Activated T-cell treated with anti-CD3 and anti-CD28 coated beads, Interleukin-2, amount 50 U/mL, for 72 hours (primary cell): ENCODE measurements around the gene CRYGN. TPM values are rescaled to one million over a fixed set of nuclear protein-coding genes. Genes with fewer than 3 reads are reported as not detected.

ENCODE experiments used
- ATAC-seq, 2 donors: fragments of 150-1000 bp; cut with Tn5 transposase; replicated peaks in 1 of 2; 2 replicates each; pipeline ENCODE4 v1.10.0; 2021; ENCODE audit warnings: moderate library complexity in 2 of 2, mild to moderate bottlenecking in 1 of 2
- DNase-seq, 2 donors: peaks; one replicate each; pipeline ENCODE4 v3.0.0; 2021 to 2022; ENCODE audit warnings: mixed read lengths in 1 of 2
- H3K27ac Mint-ChIP-seq: one replicate; pipeline ENCODE4 v1.8.0; 2022; ENCODE audit warnings: mild to moderate bottlenecking, moderate library complexity, mixed read lengths
- H3K27me3 Mint-ChIP-seq: one replicate; pipeline ENCODE4 v1.8.0; 2022; ENCODE audit warnings: low read depth, mixed read lengths
- H3K36me3 Mint-ChIP-seq, 2 donors: one replicate each; pipeline ENCODE4 v1.8.0; 2022; ENCODE audit warnings: mixed read lengths in 2 of 2, mild to moderate bottlenecking in 1 of 2; ENCODE audit not compliant: insufficient read depth in 2 of 2
- H3K4me1 Mint-ChIP-seq: one replicate; pipeline ENCODE4 v1.8.0; 2022; ENCODE audit warnings: low read depth, mixed read lengths
- H3K4me3 Mint-ChIP-seq, 2 donors: one replicate each; pipeline ENCODE4 v1.8.0; 2022; ENCODE audit warnings: mild to moderate bottlenecking in 2 of 2, mixed read lengths in 2 of 2, moderate library complexity in 2 of 2
- H3K9me3 Mint-ChIP-seq, 2 donors: one replicate each; pipeline ENCODE4 v1.8.0; 2022; ENCODE audit warnings: mixed read lengths in 2 of 2
- total RNA-seq, 2 donors: library from RNA; stranded (reverse); gene quantifications; one replicate each; pipeline ENCODE4 v1.2.3, GENCODE V29; 2022

The CRYGN gene
- total RNA-seq, 2 donors from 2014 or later, result 0.35 to 0.53 TPM

GRCh38 chr7:151399305-151399601 is 40.7 kb downstream of the CRYGN start:
- peaks cover 0 to 2% of the 10 kb centered on the region in 2 donors for H3K36me3 Mint-ChIP-seq
- DNase-seq, result no peak
- no peak overlapping the region for H3K4me3 Mint-ChIP-seq
- H3K4me1 Mint-ChIP-seq, result peaks cover 5% of the 10 kb centered on the region
- H3K27ac Mint-ChIP-seq, result no peak overlapping the region
- no peaks in the 10 kb centered on the region for H3K27me3 Mint-ChIP-seq
- H3K9me3 Mint-ChIP-seq, result peaks cover 4% of the 10 kb centered on the region in 2 donors
- ATAC-seq, result no peak

- peaks cover 4% of the 10 kb centered on the region in 2 donors for H3K9me3 Mint-ChIP-seq
- peaks cover under 1% of the 10 kb centered on the region for H3K4me1 Mint-ChIP-seq
- no peaks in the 10 kb centered on the region for H3K27me3 Mint-ChIP-seq
- no peak overlapping the region for H3K27ac Mint-ChIP-seq
- H3K4me3 Mint-ChIP-seq, result no peak overlapping the region
- ATAC-seq, result no peak
- no peak for DNase-seq
- peaks cover 0 to 2% of the 10 kb centered on the region in 2 donors for H3K36me3 Mint-ChIP-seq
These were observed 41.3 kb downstream of the CRYGN start for GRCh38 chr7:151398446-151399304.

GRCh38 chr7:151397026-151397425 is 42.9 kb downstream of the CRYGN start:
- Mint-ChIP-seq H3K4me1 (no peaks in the 10 kb centered on the region), H3K4me3 (no peak overlapping the region), H3K36me3 (peaks cover 0 to 2% of the 10 kb centered on the region in 2 donors)

GRCh38 chr7:151396328-151396970 is 43.5 kb downstream of the CRYGN start:
- Mint-ChIP-seq H3K4me3 (no peak overlapping the region), H3K9me3 (peaks cover 4% of the 10 kb centered on the region in 2 donors), H3K27ac (no peak overlapping the region), H3K36me3 (peaks cover 0 to 2% of the 10 kb centered on the region in 2 donors), H3K27me3 (no peaks in the 10 kb centered on the region), H3K4me1 (no peaks in the 10 kb centered on the region)
- DNase-seq (no peak), ATAC-seq (no peak)

More at GRCh38 chr7:151397026-151397425, 42.9 kb downstream of the CRYGN start:
- Mint-ChIP-seq H3K27ac (no peak overlapping the region), H3K27me3 (no peaks in the 10 kb centered on the region), H3K9me3 (peaks cover 4% of the 10 kb centered on the region in 2 donors)
- no peak for ATAC-seq
- no peak for DNase-seq

GRCh38 chr7:151395036-151395367 is 44.9 kb downstream of the CRYGN start:
- H3K36me3 Mint-ChIP-seq, result peaks cover 0 to 2% of the 10 kb centered on the region in 2 donors
- no peak for DNase-seq
- no peak overlapping the region for H3K27ac Mint-ChIP-seq

GRCh38 chr7:151394076-151395035 is 45.6 kb downstream of the CRYGN start:
- Mint-ChIP-seq H3K36me3 (peaks cover 0 to 2% of the 10 kb centered on the region in 2 donors), H3K27ac (no peak overlapping the region), H3K4me3 (no peak overlapping the region), H3K27me3 (no peaks in the 10 kb centered on the region), H3K9me3 (peaks cover 4% of the 10 kb centered on the region in 2 donors), H3K4me1 (no peaks in the 10 kb centered on the region)
- DNase-seq, result no peak
- ATAC-seq, result no peak

More at GRCh38 chr7:151395036-151395367, 44.9 kb downstream of the CRYGN start:
- Mint-ChIP-seq H3K4me1 (no peaks in the 10 kb centered on the region), H3K4me3 (no peak overlapping the region), H3K9me3 (peaks cover 4% of the 10 kb centered on the region in 2 donors), H3K27me3 (no peaks in the 10 kb centered on the region)
- ATAC-seq, result no peak

- Mint-ChIP-seq H3K27ac (no peak overlapping the region), H3K4me1 (no peaks in the 10 kb centered on the region), H3K36me3 (peaks cover 0 to 2% of the 10 kb centered on the region in 2 donors), H3K27me3 (no peaks in the 10 kb centered on the region), H3K4me3 (no peak overlapping the region), H3K9me3 (peaks cover 4% of the 10 kb centered on the region in 2 donors)
- ATAC-seq, result no peak
- DNase-seq, result no peak
These were observed 46.6 kb downstream of the CRYGN start for GRCh38 chr7:151393031-151393977.

GRCh38 chr7:151392426-151392825 is 47.5 kb downstream of the CRYGN start:
- ATAC-seq (no peak), DNase-seq (no peak)
- Mint-ChIP-seq H3K9me3 (no peaks in the 10 kb centered on the region), H3K36me3 (no peaks in the 10 kb centered on the region), H3K27ac (no peak overlapping the region), H3K4me1 (no peaks in the 10 kb centered on the region), H3K4me3 (no peak overlapping the region), H3K27me3 (no peaks in the 10 kb centered on the region)

- Mint-ChIP-seq H3K9me3 (no peaks in the 10 kb centered on the region), H3K4me1 (no peaks in the 10 kb centered on the region)
- DNase-seq, result no peak
These were observed 47.9 kb downstream of the CRYGN start for GRCh38 chr7:151392002-151392401.

GRCh38 chr7:151391358-151391730 is 48.6 kb downstream of the CRYGN start:
- ATAC-seq (no peak), DNase-seq (no peak)
- no peaks in the 10 kb centered on the region for H3K27me3 Mint-ChIP-seq
- H3K36me3 Mint-ChIP-seq, result no peaks in the 10 kb centered on the region
- H3K4me1 Mint-ChIP-seq, result no peaks in the 10 kb centered on the region
- no peaks in the 10 kb centered on the region for H3K9me3 Mint-ChIP-seq
- no peak overlapping the region for H3K4me3 Mint-ChIP-seq
- no peak overlapping the region for H3K27ac Mint-ChIP-seq

More at GRCh38 chr7:151392002-151392401, 47.9 kb downstream of the CRYGN start:
- Mint-ChIP-seq H3K4me3 (no peak overlapping the region), H3K27ac (no peak overlapping the region), H3K27me3 (no peaks in the 10 kb centered on the region), H3K36me3 (no peaks in the 10 kb centered on the region)
- ATAC-seq, result no peak

- Mint-ChIP-seq H3K36me3 (no peaks in the 10 kb centered on the region), H3K27me3 (no peaks in the 10 kb centered on the region), H3K9me3 (no peaks in the 10 kb centered on the region), H3K4me3 (no peak overlapping the region), H3K27ac (no peak overlapping the region), H3K4me1 (no peaks in the 10 kb centered on the region)
- ATAC-seq (no peak), DNase-seq (no peak)
These were observed 49.2 kb downstream of the CRYGN start for GRCh38 chr7:151390598-151391357.
